Neural cell (in vitro differentiated cells): ENCODE data around the gene NRDC.

Source experiments
- CTCF ChIP-seq: fragments of 450-650 bp; IDR thresholded peaks from 2 replicates; pipeline ENCODE4 v1.5.1; 2014; ENCODE audit warnings: antibody characterized with exemption, mild to moderate bottlenecking, moderate library complexity; ENCODE audit not compliant: poor library complexity, severe bottlenecking
- EP300 ChIP-seq: fragments of 450-650 bp; conservative IDR thresholded peaks from 2 replicates; pipeline ENCODE4 v1.6.1; 2014; ENCODE audit warnings: antibody characterized with exemption, mild to moderate bottlenecking, moderate library complexity; ENCODE audit not compliant: poor library complexity, severe bottlenecking
- EZH2 ChIP-seq: fragments of 200-600, 300-800 bp; shearing (Covaris generic), sonication (generic); IDR thresholded peaks from 2 replicates; pipeline ENCODE4 v1.6.1; 2014; ENCODE audit warnings: antibody characterized with exemption, low read length, borderline replicate concordance, mild to moderate bottlenecking; ENCODE audit not compliant: insufficient read depth, poor library complexity, severe bottlenecking
- MXI1 ChIP-seq: fragments of 450-650 bp; conservative IDR thresholded peaks from 2 replicates; pipeline ENCODE4 v1.6.1; 2014; ENCODE audit warnings: antibody characterized with exemption, mild to moderate bottlenecking; ENCODE audit not compliant: poor library complexity, severe bottlenecking
- POLR2AphosphoS5 ChIP-seq: IDR thresholded peaks from 2 replicates; pipeline ENCODE4 v1.6.1; 2012
- REST ChIP-seq: IDR thresholded peaks from 2 replicates; pipeline ENCODE4 v1.6.1; 2012; ENCODE audit warnings: borderline replicate concordance

GRCh38 chr1:51920130-51920529, 41.6 kb upstream of the NRDC start:
- TF ChIP-seq CTCF (no peak), POLR2AphosphoS5 (no peak), MXI1 (no peak), EZH2 (no peak), EP300 (no peak), REST (no peak)
